SKM-1 treated with dmso at 0.1 percent for 144 hours (cell line): Measurements from ENCODE around the gene RUFY2.
"Not testable (repeated sequence)": the region's sequence is repeated elsewhere in the genome, so short reads cannot be mapped to it uniquely, and the experiment has no call there.

ENCODE experiments used
- DNase-seq: peaks from one replicate; lab custom pipeline; 2025; ENCODE audit not compliant: unreplicated experiment; lab: John Stamatoyannopoulos, UW

Gene RUFY2, protein sequence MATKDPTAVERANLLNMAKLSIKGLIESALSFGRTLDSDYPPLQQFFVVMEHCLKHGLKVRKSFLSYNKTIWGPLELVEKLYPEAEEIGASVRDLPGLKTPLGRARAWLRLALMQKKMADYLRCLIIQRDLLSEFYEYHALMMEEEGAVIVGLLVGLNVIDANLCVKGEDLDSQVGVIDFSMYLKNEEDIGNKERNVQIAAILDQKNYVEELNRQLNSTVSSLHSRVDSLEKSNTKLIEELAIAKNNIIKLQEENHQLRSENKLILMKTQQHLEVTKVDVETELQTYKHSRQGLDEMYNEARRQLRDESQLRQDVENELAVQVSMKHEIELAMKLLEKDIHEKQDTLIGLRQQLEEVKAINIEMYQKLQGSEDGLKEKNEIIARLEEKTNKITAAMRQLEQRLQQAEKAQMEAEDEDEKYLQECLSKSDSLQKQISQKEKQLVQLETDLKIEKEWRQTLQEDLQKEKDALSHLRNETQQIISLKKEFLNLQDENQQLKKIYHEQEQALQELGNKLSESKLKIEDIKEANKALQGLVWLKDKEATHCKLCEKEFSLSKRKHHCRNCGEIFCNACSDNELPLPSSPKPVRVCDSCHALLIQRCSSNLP

DNA sequence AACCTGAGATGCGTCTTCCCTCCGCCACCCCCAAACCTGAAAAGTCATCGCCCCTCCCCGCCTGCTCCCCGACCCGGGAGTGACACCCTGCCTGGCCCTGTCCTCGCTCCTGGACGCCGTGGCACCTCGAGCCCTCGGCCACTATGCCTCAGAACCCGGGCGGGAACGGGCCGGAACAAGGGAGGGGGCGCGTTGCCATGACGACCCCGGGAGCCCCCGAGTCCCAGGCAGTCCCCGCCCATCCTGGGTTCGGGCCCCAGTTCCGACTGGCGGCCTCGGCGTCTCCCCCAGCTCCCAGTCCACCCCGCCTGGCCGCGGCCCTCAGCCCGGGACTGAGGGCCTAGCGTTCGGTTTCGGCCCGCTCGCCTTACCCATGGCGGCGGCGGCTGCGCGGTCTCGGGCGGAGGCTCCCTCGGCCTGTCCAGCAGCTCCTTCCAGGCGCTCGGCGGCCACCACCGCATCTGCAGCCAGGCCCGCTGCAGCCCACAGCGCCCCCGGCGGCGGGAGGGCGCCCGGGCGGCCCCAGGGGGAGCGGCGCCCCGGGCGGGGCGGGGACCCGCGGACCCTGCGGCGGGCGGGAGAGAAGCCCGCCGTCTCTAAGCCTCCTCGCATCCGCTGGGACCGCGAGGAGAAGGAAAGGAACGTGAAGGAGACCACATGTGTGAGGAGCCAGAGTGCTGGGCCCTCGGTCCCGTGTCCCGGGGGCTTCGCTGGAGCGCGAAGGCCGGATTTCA is at the start of gene RUFY2:
TSS of gene RUFY2 (minus strand) at position 463 of the 734 bp plus-strand sequence. CDS start at position 375, 88 bp downstream.
- peak; percentile 65 for DNase-seq

DNA sequence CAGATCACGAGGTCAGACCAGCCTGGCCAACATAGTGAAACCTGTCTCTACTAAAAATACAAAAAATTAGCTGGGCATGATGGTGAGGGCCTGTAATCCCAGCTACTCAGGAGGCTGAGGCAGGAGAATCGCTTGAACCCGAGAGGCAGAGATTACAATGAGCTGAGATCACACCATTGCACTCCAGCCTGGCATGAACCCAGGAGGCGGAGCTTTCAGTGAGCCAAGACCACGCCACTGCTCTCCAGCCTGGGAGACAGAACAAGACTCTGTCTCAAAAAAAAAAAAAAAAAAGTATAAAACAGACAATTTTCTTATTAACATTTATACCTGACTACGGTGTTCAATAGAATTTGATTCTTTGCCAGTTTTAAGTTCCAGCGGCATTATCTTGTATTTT is 42.6 kb upstream of the RUFY2 start:
- DNase-seq = not testable (repeated sequence)

DNA sequence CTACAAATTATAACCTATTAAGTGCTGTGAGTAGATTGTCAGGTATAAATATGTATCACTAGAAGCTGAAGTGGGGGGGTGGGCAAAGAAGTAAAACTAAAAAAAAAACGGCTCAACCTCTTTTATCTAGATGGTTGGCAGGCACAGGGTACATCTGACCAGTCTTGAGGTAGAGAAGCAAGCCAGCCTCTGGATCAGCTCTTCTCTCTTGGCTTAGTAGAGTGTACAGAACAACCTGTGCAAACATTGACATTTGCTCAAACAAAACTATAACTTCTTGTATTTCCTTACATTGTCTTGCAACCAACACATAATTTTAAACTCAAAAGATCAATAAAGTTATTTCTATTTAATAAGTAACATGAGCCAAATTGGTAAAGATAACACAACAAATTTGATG is 39.1 kb upstream of the RUFY2 start:
- DNase-seq = no peak

DNA sequence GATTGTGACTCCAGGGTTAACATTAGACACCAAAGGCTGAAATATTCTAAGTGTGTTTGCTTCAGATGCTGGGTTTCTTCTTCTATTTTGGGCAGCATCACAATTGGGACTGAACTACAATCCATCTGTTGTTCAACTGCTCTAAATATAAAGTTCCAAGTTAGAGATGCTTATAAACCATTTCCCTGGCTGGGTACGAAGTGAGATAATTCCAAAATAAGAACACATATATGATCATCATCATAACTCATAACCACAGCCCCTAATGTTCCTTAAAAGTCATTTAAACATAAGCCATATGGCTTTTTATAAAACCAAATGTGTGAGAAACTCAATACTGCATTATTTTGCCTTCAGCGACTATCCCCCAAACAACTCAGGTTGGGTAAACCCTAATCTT is 35.9 kb upstream of the RUFY2 start:
- no peak for DNase-seq

DNA sequence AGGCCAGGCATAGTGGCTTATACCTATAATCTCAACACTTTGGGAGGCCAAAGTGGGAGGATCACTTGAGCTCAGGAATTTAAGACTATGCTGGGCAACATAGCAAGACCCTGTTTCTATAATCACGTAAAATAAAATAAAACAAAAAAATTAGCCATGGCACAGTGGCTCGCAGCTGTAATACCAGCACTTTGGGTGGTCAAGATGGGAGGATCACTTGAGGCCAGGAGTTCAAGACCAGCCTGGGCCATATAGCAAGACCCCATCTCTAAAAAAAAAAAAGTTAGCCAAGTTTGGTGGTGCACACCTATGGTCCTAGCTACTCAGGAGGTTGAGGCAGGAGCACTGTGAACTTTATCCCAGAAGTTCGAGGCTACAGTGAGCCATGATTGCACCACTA is 33.8 kb upstream of the RUFY2 start:
- no peak for DNase-seq

DNA sequence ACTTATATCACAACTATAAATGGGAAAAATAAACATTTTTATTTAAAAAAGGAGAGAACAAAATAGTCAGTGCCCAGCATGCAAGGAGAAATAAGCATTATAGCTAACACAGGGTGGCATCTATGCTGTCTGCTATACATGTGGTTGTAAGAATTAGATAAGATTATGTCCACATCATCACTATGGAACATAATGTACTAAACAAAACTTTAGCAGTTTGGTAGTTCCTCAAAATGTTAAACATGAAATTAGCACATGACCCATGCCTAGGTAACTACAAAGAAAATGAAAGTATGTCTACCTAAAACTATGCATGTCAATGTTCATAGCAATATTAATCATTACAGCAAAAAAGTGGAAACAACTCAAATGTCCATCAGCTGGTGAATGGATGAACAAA is 28.7 kb upstream of the RUFY2 start:
- no peak for DNase-seq

DNA sequence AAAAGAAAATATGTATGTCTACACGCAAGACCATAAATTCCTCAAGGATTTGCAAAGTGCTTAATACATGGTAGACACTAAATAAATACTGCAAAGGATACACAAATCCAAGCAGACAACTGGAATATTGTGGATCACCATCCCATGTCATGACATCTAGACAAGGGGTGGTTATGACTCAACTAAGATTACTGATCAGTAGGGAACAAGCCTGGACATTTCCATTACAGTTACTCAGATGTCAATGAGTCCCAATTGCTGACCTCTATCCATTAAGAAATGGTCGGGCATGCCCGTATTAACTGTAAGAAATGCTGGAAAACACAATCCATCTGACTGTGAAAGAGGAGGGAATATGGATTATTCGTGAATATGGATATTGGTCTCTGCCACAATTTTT is 27.6 kb upstream of the RUFY2 start:
- DNase-seq = no peak

DNA sequence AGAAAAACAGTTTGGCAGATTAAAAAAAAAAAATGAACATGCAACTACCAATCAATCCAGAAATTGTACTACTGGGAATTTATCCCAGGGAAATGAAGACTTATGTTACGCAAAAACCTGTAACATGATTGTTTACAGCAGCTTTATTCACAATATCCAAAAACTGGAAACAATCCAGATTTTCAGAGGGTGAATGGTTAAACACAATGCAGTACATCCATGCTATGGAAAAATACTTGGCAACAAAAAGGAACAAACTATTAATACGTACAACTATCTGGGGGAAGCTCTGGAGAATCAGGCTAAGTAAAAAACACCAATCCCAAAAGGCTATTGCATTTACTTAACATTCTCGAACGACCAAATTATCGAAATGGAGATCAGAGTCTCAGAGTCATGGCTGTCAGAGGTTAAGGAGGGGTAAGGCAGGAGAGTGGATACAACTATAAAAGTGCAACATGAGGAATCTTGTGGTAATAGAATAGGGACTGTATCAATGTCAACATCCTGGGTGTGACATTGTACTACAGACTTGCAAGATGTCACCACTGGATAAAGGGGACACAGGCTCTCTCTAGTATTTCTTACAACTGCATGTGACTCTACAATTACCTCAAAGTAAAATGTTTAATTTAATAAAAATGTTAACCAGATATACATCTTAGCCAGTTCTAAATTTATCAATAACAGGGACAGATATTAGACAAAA is 21.5 kb upstream of the RUFY2 start:
- DNase-seq = no peak

DNA sequence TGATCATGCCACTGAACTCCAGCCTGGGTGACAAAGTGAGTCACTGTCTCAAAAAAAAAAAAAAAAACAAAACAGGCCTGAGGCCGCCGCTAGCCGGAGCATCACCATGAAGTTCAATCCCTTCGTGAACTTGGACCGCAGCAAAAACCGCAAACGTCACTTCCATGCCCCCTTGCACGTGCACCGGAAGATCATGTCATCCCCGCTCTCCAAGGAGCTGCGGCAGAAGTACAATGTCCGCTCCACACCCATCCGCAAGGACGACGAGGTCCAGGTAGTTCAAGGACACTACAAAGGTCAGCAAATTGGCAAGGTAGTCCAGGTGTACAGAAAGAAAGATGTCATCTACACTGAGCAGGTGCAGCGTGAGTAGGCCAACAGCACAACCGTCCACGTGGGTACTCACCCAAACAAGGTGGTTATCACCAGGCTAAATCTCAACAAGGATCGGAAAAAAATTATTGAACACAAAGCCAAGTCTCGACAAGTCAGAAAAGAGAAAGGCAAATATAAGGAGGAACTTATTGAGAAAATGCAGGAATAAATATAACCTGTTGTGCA is 17.5 kb upstream of the RUFY2 start:
- no peak for DNase-seq

DNA sequence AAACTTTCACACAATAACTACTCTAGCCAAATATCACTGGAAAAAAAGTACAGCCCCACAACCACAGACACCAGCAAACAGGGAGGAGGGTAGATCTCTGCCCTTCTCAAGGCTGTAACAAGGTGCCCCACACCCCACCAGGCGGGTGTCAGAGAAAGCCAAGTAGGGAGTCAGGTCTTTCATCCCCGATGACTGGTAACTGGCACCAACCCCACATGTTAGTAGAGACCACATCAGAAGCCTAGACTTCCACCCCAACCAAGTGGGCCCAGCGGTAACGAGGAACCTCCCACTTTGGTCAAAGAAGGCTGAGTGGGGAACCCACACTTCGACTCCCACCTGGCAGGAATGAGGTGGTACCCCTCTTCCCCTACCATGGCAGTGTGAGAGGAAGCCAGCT is 16.4 kb upstream of the RUFY2 start:
- DNase-seq = no peak

DNA sequence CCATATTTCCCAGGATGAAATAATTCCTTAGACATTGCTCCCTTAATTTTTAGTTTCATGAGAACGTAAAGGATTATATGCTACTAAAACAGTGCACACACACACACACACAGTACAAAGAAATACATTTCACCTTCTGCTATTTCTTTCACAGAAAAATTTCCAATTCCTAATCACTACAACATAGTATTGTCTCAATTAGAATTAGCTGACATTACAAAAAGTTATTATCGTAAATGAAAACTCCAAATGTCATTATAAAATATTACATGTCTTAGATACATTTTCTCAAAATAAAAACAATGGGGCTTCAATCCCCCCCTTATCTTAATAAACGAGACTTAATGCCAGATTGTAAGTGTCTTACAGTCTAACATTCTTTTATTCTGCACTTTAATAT is 12.3 kb upstream of the RUFY2 start:
- DNase-seq = no peak

DNA sequence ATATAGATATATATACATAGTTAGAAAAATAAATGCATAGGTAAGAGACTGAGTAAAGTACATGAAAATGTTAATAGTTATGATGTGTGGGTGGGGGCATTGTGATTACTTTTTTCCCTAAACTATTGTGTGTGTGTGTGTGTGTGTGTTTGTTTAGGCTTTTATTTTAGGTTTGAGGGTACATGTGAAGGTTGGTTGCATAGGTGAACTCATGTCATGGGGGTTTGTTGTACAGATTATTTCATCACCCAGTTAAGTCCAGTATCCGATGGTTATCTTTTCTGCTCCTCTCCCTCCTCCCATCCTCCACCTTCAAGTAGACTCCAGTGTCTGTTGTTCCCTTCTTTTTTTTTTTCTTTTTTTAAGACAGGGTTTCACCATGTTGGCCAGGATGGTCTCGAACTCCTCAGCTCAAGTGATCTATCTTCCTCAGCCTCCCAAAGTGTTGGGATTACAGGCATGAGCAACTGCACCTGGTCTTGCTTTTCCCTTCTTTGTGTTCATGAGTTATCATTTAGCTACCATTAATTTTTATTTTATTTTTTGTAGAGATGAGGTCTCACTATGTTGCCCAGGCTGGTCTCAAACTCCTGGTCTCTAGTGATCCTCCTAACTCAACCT is 1.9 kb upstream of the RUFY2 start:
- DNase-seq = no peak

DNA sequence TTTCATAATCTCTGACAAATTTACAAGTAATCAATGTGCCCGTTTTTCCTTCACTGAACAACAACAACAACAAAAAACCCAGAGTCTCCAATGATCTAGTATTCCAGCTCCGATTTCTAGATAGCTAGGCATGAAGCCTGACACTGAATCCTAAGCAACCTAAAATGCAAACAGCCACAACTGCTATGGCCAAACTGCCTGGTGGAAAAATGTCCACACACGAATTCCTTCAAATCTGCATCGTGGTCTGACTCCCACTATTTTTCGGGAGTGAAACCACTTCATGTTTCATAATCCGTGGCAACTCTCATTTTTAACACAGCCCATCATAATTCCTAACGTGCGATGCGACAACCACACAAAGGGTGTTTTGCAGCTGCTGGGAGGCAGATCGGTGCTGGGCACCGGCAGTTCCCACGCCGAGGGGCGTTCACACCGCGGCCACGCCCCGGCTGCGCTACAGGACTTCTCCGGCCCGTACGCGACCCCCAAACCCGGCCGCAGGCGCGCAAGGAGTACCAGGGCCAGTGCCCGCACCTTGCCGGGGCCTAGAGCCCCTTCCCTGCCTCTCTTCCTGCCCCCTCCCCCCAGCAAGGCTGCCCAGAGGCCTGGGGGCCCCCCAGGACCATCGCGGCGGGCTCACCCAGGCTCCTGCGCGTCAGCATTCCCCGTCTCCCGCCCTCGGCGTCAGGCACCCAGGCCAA is 814 bp downstream of the RUFY2 start:
- peak; percentile 15 for DNase-seq

DNA sequence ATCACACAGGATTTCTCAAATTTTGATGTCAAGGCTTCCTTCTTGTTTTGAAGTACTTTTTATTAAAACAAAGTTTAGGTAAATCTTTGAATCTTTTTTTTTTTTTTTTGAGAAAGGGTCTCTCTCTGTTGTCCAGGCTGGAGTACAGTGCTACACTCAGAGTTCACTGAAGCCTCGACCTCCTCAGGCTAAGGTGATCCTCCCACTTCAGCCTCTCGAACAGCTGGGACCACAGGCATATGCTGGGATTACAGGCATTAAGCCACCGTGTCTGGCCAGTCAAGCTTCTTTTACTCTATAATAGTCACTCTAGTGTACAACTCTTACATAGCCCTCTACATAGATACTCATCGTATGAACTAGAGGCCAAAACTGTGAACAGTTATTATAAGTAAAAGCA is 3.4 kb downstream of the RUFY2 start:
- DNase-seq = no peak

DNA sequence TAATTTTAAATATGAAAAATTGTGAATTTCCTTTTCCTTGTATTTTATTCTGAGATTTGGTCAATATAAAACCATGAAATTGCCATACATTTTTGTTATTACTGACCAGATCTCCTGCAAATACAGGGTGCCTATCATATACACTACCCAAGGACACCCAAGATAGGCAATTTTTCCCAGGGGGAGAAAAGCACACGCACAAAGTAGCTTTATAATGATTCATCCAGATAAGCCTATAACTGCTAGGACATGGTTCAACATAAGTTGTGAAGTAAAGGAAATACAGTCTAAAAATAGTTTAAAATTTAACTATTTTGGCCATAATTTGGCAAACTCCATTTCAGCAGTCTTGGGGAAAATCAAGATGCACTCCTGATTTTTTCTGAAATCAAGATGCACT is 4.8 kb downstream of the RUFY2 start:
- DNase-seq = no peak

DNA sequence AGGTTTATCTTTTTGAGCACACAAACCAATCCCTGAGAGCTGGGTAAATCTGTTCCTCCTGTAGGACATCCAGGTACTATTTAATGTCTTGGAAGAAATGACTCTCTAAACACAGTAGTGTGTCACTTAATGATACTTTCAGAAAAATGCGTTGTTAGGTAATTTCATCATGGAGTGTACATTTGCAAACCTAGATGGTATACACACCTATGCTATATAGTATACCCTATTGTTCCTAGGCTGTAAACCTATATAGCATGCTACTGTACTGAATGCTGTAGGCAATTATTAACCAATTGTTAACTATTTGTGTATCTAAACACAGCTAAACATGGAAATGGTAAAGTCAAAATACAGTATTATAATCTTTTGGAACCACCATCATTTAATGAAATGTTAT is 10.1 kb downstream of the RUFY2 start:
- DNase-seq = no peak

DNA sequence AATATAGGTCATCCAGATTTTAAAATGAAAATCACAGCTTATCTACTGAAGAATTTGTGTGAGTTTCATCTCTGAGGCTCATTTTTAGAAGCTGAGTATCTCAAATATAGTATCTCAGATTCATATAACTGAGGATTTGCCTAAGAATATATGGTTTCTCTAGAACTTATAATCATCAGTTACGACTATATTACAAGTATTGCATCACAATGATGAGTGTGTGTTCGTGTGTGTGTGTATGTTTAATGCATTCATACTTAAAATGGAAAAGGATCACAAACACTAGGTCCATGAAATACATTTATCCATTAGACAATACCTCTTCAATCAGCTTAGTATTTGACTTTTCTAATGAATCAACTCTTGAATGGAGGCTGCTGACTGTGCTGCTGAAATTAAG is 21.3 kb downstream of the RUFY2 start:
- no peak for DNase-seq

DNA sequence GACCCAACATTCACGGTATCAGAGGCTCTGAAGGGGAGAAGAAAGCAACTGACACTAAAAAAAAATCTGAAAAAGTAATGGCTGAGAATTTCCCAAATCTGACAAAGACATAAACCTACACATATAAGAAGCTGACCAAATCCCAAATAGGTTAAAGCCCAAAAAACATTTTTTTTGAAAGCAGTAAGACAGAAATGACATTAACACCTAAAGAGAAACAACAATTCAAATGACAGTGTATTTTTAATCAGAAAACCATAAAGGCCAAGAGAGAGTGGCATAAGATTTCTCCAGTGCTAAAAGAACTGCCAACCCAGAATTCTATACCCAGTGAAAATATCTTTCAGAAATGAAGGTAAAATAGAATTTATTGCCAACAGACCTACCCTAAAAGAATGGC is 35.5 kb downstream of the RUFY2 start:
- DNase-seq = no peak

DNA sequence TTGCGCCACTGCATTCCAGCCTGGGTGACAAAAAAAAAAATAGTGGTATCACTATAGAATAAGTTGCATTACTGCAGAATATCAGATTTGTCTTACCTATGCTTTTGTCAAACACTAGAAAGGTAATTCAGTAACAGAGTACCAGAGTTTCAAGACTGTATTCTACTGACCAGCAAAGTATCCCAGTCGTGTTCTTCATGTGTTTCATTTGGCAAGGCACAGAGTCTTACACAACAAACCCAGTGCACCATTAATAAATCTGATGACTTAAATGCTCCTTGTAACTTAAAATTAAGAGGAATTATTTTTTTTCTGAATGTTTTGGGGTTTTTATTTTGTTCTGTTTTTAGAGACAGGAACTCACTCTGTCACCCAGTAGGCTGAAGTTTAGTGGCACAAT is 40.0 kb downstream of the RUFY2 start:
- DNase-seq = no peak

DNA sequence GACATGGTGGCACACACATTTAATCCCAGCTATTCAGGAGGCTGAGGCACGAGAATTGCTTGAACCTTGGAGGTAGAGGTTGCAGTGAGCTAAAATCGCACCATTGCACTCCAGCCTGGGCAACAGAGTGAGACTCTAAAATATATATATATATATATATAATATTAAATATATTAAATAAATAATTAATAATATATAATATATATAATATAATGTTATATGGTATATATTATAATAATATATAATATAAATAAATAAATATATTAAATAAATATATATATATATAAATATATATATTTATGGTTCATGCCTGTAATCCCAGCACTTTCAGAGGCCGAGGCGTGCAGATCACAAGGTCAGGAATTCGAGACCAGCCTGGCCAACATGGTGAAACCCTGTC is 40.5 kb downstream of the RUFY2 start:
- DNase-seq = no peak
